Astrocyte (in vitro differentiated cells and primary cell): Measurements from ENCODE around the gene TOP1.

Experiments
- EZH2 ChIP-seq: IDR thresholded peaks from 2 replicates; pipeline ENCODE4 v1.6.1; 2012; ENCODE audit warnings: mild to moderate bottlenecking, low read length, inconsistent platforms; ENCODE audit not compliant: insufficient read depth
- TF ChIP-seq, protein P1 (sequence below): IDR thresholded peaks from 2 replicates; pipeline ENCODE4 v1.5.1; 2011; ENCODE audit warnings: low read depth, mild to moderate bottlenecking, inconsistent platforms, low read length, moderate library complexity; ENCODE audit not compliant: insufficient read depth

- TF ChIP-seq, protein P1, sequence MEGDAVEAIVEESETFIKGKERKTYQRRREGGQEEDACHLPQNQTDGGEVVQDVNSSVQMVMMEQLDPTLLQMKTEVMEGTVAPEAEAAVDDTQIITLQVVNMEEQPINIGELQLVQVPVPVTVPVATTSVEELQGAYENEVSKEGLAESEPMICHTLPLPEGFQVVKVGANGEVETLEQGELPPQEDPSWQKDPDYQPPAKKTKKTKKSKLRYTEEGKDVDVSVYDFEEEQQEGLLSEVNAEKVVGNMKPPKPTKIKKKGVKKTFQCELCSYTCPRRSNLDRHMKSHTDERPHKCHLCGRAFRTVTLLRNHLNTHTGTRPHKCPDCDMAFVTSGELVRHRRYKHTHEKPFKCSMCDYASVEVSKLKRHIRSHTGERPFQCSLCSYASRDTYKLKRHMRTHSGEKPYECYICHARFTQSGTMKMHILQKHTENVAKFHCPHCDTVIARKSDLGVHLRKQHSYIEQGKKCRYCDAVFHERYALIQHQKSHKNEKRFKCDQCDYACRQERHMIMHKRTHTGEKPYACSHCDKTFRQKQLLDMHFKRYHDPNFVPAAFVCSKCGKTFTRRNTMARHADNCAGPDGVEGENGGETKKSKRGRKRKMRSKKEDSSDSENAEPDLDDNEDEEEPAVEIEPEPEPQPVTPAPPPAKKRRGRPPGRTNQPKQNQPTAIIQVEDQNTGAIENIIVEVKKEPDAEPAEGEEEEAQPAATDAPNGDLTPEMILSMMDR = no peak
- no peak for TF ChIP-seq EZH2
These were observed at the start of gene TOP1 for GRCh38 chr20:41028359-41029149.
